Smooth muscle cell (in vitro differentiated cells): ENCODE results near the gene SNHG17. TPM values are rescaled to one million over a fixed set of nuclear protein-coding genes. Genes with fewer than 3 reads are reported as not detected.
"Not testable (repeated sequence)": the region's sequence is repeated elsewhere in the genome, so short reads cannot be mapped to it uniquely, and the experiment has no call there.

Experiments used
- DNase-seq: peaks from one replicate; lab custom pipeline; 2025; ENCODE audit not compliant: unreplicated experiment; lab: John Stamatoyannopoulos, UW
- H2AFZ ChIP-seq: fragments of 200-600 bp; sonication (generic); 2 replicates; pipeline ENCODE4 v1.6.0; 2016; ENCODE audit warnings: antibody characterized with exemption, low read depth, mild to moderate bottlenecking
- H3F3A ChIP-seq: fragments of 200-600 bp; sonication (generic); 2 replicates; pipeline ENCODE4 v1.6.0; 2017; ENCODE audit warnings: antibody characterized with exemption, low read depth
- H3K27ac ChIP-seq: fragments of 200-600 bp; sonication (generic); 2 replicates; pipeline ENCODE4 v1.5.1; 2016; ENCODE audit warnings: low read depth, mild to moderate bottlenecking
- H3K27me3 ChIP-seq: fragments of 200-600 bp; sonication (generic); 2 replicates; pipeline ENCODE4 v1.6.1; 2016; ENCODE audit warnings: low read depth, mild to moderate bottlenecking
- H3K36me3 ChIP-seq: fragments of 200-600 bp; sonication (generic); 2 replicates; pipeline ENCODE4 v1.5.1; 2016; ENCODE audit warnings: low read depth
- H3K4me1 ChIP-seq: fragments of 200-600 bp; sonication (generic); 2 replicates; pipeline ENCODE4 v1.5.1; 2016; ENCODE audit warnings: low read depth
- H3K4me2 ChIP-seq: fragments of 200-600 bp; sonication (generic); 2 replicates; pipeline ENCODE4 v1.6.0; 2016; ENCODE audit warnings: mild to moderate bottlenecking
- H3K4me3 ChIP-seq: fragments of 200-600 bp; sonication (generic); 2 replicates; pipeline ENCODE4 v1.5.1; 2016; ENCODE audit warnings: mild to moderate bottlenecking
- H3K79me2 ChIP-seq: fragments of 200-600 bp; sonication (generic); 2 replicates; pipeline ENCODE4 v1.6.0; 2016; ENCODE audit warnings: low read depth, mild to moderate bottlenecking
- H3K9ac ChIP-seq: fragments of 200-600 bp; sonication (generic); 2 replicates; pipeline ENCODE4 v1.6.0; 2016; ENCODE audit warnings: low read depth
- H3K9me3 ChIP-seq: fragments of 200-600 bp; sonication (generic); replicated peaks from 2 replicates; pipeline ENCODE4 v1.5.1; 2016; ENCODE audit warnings: low read depth
- H4K20me1 ChIP-seq: fragments of 200-600 bp; sonication (generic); 2 replicates; pipeline ENCODE4 v1.6.0; 2016; ENCODE audit warnings: low read depth
- CTCF ChIP-seq: fragments of 200-600 bp; sonication (generic); IDR thresholded peaks from 2 replicates; pipeline ENCODE4 v1.5.1; 2017; ENCODE audit warnings: borderline replicate concordance, mild to moderate bottlenecking, antibody characterized with exemption; ENCODE audit not compliant: insufficient read depth, poor library complexity, severe bottlenecking
- WGBS: methylation state at CpG from one replicate; pipeline ENCODE4 v1.1.7; 2016; ENCODE audit warnings: low lambda C conversion rate; 5-methylcytosine and 5-hydroxymethylcytosine counted together
- polyA plus RNA-seq: library from polyadenylated mRNA; unstranded; fragments of >200 nt; fragmentation: Nextera tagmentation; extraction: Ambion mirVana; gene quantifications from 2 replicates; pipeline ENCODE4 v1.2.1, GENCODE V29; 2016
- total RNA-seq: library from RNA; depleted of rRNA; stranded (reverse); fragments of >200 nt; gene quantifications from 2 replicates; pipeline ENCODE4 v1.2.3, GENCODE V29; 2014

SNHG17 gene
- total and polyA plus RNA-seq, 2 experiments from 2014 or later = 5.5 to 19.6 TPM

GRCh38 chr20:38402089-38402488 is 33.0 kb downstream of the SNHG17 start:
- no peaks in the 10 kb centered on the region for H4K20me1 ChIP-seq
- DNase-seq = no peak
- no peak overlapping the region for H3K4me3 ChIP-seq
- no peak overlapping the region for H3K27ac ChIP-seq
- H3K27me3 ChIP-seq = no peaks in the 10 kb centered on the region
- no peaks in the 10 kb centered on the region for H3F3A ChIP-seq
- H2AFZ ChIP-seq = no peak overlapping the region
- H3K4me2 ChIP-seq = no peak overlapping the region
- 92% methylated on average over 5 of the region's 5 CpGs for WGBS
- no peaks in the 10 kb centered on the region for H3K79me2 ChIP-seq
- TF ChIP-seq CTCF = no peak
- H3K4me1 ChIP-seq = no peaks in the 10 kb centered on the region
- no peaks in the 10 kb centered on the region for H3K9me3 ChIP-seq
- no peaks in the 10 kb centered on the region for H3K36me3 ChIP-seq
- no peak overlapping the region for H3K9ac ChIP-seq

GRCh38 chr20:38395751-38396395 is 39.3 kb downstream of the SNHG17 start:
- WGBS = 94% methylated on average over 2 of the region's 2 CpGs
- not testable (repeated sequence) for H3K79me2 ChIP-seq, H3K27me3 ChIP-seq

GRCh38 chr20:38395165-38395564 is 40.0 kb downstream of the SNHG17 start:
- no peak for TF ChIP-seq CTCF
- Histone ChIP-seq H3K4me2 (no peak overlapping the region), H3K4me3 (no peak overlapping the region), H3K4me1 (no peaks in the 10 kb centered on the region), H3K36me3 (no peaks in the 10 kb centered on the region), H3K27me3 (no peaks in the 10 kb centered on the region), H3K27ac (no peak overlapping the region), H2AFZ (no peak overlapping the region), H4K20me1 (no peaks in the 10 kb centered on the region), H3K9ac (no peak overlapping the region), H3K9me3 (no peaks in the 10 kb centered on the region), H3K79me2 (no peaks in the 10 kb centered on the region), H3F3A (no peaks in the 10 kb centered on the region)
- DNase-seq = no peak
- WGBS = 81% methylated on average over 2 of the region's 2 CpGs

More at GRCh38 chr20:38395751-38396395, 39.3 kb downstream of the SNHG17 start:
- H2AFZ ChIP-seq, H3K4me2 ChIP-seq, H3K4me3 ChIP-seq, H3K9ac ChIP-seq, H3K27ac ChIP-seq, DNase-seq, H3F3A ChIP-seq, H3K36me3 ChIP-seq, H3K4me1 ChIP-seq, H3K9me3 ChIP-seq, H4K20me1 ChIP-seq: not testable (repeated sequence)

GRCh38 chr20:38393259-38393658 is 41.9 kb downstream of the SNHG17 start:
- Histone ChIP-seq H3K36me3 (no peaks in the 10 kb centered on the region), H3K4me2 (no peak overlapping the region), H3F3A (no peaks in the 10 kb centered on the region), H2AFZ (no peak overlapping the region), H3K4me3 (no peak overlapping the region), H3K27me3 (no peaks in the 10 kb centered on the region), H3K79me2 (no peaks in the 10 kb centered on the region), H3K4me1 (no peaks in the 10 kb centered on the region), H4K20me1 (no peaks in the 10 kb centered on the region), H3K27ac (no peak overlapping the region), H3K9ac (no peak overlapping the region), H3K9me3 (no peaks in the 10 kb centered on the region)
- 85% methylated on average over 5 of the region's 5 CpGs for WGBS
- TF ChIP-seq CTCF = no peak
- DNase-seq = no peak
